Gastroesophageal sphincter (tissue), 3 donors: Measurements from ENCODE around the gene GDPD3.

ENCODE experiments used
- POLR2A ChIP-seq, 2 donors: fragments of 450-650 bp; IDR thresholded peaks; one replicate each; pipeline ENCODE4 v1.6.1; 2017; ENCODE audit warnings: antibody characterized with exemption in 2 of 2, mild to moderate bottlenecking in 2 of 2, moderate library complexity in 1 of 2
- POLR2AphosphoS5 ChIP-seq: sonication (generic); formaldehyde crosslinking; IDR thresholded peaks from one replicate; pipeline ENCODE4 v1.6.1; 2017; ENCODE audit warnings: antibody characterized with exemption
- TF ChIP-seq, protein P1 (sequence below), 4 experiments: fragments of 200-600 bp in 2 of 4; fragments of 450-650 bp in 2 of 4; sonication (generic) in 1 of 4; IDR thresholded peaks; one replicate each; pipeline ENCODE4 v1.5.1; 2017 to 2019; ENCODE audit warnings: antibody characterized with exemption in 4 of 4, mild to moderate bottlenecking in 2 of 4, moderate library complexity in 2 of 4

DNA sequence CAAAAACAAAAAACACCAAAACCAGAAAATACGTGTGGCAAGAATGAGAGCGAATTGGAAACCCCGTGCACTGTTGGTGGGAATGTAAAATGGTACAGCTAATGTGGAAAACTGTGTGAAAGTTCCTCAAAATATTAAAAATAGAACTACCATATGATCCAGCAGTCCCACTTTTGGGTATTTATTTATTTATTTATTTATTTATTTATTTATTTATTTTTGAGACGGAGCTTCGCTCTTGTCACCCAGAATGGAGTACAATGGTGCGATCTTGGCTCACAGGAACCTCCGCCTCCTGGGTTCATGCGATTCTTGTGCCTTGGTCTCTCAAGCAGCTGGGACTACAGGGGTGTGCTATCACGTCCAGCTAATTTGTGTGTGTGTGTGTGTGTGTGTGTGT is 39.2 kb upstream of the GDPD3 start:
- TF ChIP-seq, protein P1, sequence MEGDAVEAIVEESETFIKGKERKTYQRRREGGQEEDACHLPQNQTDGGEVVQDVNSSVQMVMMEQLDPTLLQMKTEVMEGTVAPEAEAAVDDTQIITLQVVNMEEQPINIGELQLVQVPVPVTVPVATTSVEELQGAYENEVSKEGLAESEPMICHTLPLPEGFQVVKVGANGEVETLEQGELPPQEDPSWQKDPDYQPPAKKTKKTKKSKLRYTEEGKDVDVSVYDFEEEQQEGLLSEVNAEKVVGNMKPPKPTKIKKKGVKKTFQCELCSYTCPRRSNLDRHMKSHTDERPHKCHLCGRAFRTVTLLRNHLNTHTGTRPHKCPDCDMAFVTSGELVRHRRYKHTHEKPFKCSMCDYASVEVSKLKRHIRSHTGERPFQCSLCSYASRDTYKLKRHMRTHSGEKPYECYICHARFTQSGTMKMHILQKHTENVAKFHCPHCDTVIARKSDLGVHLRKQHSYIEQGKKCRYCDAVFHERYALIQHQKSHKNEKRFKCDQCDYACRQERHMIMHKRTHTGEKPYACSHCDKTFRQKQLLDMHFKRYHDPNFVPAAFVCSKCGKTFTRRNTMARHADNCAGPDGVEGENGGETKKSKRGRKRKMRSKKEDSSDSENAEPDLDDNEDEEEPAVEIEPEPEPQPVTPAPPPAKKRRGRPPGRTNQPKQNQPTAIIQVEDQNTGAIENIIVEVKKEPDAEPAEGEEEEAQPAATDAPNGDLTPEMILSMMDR (IDR thresholded peaks at IDR 0.05) = no peak
- TF ChIP-seq POLR2A (IDR thresholded peaks at IDR 0.05) (no peak), POLR2AphosphoS5 (no peak)
